Measurements from ENCODE around the gene RASGRF1.

The RASGRF1 gene

DNA sequence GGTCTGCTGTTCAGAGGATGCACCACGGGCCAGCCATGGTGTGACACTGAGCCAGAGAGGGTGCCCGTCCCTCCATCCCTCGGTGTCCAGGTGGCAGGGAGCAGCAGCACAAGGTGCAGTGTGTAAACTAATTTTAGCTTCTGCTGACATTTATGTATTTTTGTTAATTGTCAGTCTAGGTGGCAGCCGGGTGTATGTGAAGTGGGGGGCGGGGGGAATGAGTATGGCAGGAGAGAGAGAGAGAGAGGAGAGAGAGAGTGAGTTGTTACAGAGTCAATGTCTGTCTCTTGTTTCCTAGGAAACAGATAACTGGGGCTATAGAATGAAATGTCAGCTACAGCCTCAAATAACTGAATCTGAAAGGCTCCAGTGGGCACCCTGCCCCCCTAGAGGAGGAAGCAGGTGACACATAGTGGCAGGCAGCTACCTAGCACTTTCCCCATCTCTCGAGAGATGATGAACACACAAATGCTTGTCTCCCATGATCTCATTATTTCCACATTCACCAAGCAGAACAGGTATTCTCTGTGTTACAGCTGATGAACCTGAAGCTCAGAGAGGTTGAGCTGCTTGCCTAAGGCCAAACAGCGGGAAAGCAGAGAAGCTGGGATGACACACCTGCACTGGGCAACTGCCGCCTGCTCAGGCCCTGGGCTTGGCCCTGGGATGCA, 24.7 kb downstream of the RASGRF1 start:
- DNase-seq = no peak

- no peak for DNase-seq
Observed at GRCh38 chr15:79065361-79065705, 25.2 kb downstream of the RASGRF1 start.

DNA sequence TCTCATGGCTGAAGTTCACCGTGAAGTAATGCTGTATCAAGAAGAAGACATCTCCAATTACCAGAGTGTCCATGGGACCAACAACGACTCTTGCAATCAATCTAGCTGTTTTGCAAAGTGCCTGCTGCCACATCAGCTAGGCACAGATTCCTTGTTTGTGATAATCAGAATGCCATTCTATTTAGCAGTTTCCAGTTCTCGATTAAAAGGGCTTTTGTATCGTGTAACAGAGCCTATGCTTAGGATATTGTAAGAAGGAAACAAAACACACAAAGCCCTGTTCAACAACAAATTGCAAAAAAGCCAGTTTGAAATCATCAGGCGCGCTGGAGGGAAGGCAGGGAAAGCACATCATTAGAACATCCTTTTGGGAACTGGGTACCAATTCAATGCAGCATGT, 26.1 kb downstream of the RASGRF1 start:
- no peak for DNase-seq

- DNase-seq = no peak
Observed at GRCh38 chr15:79060175-79060574, 30.4 kb downstream of the RASGRF1 start.

DNA sequence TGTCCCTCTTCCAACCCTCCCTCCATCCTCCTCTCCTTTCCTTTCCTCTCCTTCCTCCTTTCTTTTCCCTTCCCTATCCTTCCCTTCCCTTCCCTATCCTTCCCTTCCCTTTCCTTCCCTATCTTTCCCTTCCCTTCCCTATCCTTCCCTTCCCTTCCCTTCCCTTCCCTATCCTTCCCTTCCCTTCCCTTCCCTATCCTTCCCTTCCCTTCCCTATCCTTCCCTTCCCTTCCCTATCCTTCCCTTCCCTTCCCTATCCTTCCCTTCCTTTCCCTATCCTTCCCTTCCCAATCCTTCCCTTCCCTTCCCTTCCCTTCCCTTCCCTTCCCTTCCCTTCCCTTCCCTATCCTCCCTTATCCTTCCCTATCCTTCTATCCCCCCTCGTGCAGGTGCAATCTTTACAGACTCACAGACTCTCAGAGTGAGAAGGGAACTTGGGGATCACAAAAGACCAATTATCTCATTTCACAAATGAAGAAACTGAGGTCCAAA, 31.5 kb downstream of the RASGRF1 start:
- DNase-seq = no peak

DNA sequence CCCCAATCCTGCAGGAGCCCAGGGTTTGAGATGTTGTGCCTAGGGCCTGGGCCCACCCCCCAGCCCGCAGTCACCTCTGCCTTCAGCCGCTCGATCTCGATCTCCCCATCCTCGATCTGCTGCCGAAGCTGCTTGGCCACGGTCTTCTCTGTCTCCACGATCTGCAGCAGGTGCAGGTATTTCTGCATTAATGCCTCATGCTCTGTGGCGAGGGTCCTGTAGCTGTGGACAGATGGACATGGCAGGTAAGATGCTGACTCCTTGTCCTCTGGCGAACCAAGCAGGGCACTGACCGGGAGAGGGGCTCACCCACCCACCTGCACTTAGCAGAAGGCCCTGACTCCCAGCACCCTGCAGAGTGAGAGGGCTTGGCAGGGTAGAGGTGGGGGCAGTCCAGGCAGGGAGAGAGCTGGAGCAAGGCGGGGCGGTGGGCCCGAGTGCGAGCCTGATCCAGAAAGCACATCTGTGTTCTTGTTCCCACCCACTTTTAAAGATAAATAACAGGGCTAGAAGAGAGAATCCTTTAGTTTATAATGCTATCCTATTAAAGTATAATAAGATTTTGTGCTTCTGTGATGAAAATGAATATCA, 32.2 kb downstream of the RASGRF1 start:
- DNase-seq = no peak

DNA sequence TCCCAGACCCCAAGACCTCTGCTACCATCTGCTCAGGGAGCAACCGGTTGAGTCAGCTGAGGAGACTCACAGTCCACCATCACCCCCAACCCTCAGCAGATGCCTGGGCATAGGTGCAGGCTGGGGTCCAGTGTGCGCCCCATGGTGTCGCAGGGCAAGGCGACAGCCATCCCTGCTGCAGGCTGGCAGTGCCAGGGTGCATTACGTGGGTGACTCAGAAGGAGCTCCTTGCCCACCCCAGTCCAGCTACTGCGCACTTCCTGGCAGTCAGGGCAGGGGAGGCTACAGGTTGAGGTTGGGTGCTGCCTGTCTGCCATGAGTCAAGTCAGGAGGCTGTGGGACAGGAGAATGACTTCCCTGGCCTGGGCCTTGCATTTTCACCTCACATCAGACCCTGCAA, 33.5 kb downstream of the RASGRF1 start:
- no peak for DNase-seq

- DNase-seq = no peak
Observed at GRCh38 chr15:79054350-79054749, 36.2 kb downstream of the RASGRF1 start.

GRCh38 chr15:79053894-79054293, 36.7 kb downstream of the RASGRF1 start:
- DNase-seq = no peak

- DNase-seq = no peak
Observed at GRCh38 chr15:79051941-79052731, 38.4 kb downstream of the RASGRF1 start.

GRCh38 chr15:79051029-79051428, 39.6 kb downstream of the RASGRF1 start:
- DNase-seq = no peak

DNA sequence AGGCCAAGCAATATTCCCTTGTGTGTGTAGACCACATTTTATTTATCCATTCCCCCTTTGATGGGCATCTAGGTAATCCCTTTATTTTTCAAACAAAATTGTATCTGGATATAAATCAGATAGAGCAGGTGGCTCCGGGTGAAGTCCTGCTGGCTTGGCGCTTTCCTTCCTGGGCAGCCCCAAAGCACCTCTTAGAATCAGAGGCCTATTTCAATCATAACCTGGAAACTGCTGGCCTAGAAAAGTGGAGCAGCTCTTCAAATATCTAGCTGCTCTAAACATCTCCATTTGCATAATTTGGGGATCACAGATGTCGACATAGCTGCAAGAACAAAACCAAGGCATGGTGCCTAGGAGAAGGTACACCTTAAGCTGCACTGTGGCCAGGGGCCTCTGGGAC, 40.2 kb downstream of the RASGRF1 start:
- DNase-seq = no peak

GRCh38 chr15:79049416-79049815, 41.2 kb downstream of the RASGRF1 start:
- no peak for DNase-seq

DNA sequence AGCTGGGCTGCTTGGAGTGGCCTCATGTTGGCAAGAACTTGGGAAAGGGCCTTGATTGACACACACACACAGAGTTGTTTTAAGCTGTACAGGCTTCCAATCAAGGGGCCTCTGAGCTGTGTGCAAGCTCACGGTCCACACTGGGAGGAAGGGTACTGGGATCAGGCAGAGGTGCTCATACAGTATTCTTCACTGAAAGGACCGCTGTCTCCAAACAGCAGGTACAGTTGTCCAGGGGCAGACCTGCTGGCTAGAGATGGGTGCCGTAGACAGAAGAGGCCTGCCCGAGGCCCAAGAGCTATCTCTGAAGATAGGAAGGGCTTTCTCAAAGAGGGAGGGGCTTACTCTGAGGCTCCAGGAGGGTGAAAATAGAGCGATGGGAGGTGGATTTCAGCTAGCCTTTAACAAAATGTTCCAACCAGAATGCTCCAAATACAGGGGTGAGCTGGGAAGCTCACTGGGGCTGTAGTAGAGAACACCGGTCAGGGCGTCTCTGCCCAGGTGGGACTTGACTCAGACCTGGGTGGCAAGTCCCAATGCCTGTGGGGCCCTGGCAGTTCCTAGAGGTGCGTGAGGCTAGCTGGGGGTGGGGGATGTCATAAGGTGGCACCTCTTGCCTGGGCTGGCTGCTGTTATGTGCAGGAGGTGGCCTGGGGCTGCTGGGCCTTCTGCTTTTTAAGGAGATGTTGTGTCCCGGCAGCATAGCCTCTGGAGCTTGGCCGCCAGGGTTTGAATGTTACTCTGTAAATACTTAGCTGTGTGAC, 42.7 kb downstream of the RASGRF1 start:
- DNase-seq = no peak

DNA sequence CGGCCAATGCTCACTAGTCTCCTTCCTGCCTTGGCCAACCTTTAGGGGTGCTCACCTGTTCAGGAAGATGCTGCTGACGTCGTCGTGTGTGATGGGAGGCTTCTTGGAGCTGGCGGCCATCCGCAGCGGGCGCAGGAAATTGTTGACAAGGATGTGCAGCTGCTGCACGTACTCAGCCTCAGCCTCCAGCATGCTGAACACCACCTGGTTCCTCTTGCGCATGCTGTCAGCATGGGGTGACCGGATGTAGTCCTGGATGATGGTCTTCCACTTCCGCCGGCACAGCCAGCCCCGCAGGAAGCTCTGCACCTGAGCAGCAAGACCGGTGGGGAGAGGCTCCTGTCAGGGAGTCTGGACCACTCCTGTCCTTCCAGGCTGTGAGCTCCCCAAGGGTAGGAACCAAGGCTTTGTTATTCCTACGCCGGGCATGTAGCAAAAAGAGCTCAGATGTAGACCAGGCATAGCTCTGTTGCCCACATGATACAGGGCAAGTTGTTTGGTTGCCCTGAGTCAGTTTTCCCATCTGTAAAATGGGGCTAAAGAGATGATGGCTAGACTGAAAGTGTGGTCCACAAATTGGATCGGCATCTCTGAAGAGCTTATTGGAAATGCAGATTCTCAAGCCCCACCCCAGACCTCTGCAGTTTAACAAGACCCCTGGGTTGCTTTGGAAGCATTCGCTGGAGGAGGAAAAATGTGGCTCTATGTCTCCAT, 43.7 kb downstream of the RASGRF1 start:
- DNase-seq = no peak

GRCh38 chr15:79045041-79045440, 45.5 kb downstream of the RASGRF1 start:
- DNase-seq = no peak

GRCh38 chr15:79042213-79042928, 48.2 kb downstream of the RASGRF1 start:
- DNase-seq = no peak

GRCh38 chr15:79041601-79042168, 48.9 kb downstream of the RASGRF1 start:
- DNase-seq = no peak

DNA sequence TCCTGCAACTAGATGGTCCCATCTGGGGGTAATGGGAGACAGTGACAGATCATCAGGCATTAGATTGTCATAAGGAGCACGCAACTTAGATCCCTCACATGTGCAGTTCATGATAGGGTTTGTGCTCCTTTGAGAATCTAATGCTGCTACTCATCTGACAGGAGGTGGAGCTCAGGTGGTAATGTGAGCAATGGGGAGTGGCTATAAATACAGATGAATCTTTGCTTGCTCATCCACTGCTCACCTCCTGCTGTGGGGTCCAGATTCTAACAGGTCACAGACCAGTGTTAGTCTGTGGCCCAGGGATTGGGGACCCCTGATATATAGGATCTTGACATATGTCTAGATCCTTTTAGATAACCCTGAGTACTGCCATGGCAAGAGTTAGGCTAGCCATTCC, 52.7 kb downstream of the RASGRF1 start:
- DNase-seq = no peak

GRCh38 chr15:79036323-79036722, 54.3 kb downstream of the RASGRF1 start:
- DNase-seq = no peak

DNA sequence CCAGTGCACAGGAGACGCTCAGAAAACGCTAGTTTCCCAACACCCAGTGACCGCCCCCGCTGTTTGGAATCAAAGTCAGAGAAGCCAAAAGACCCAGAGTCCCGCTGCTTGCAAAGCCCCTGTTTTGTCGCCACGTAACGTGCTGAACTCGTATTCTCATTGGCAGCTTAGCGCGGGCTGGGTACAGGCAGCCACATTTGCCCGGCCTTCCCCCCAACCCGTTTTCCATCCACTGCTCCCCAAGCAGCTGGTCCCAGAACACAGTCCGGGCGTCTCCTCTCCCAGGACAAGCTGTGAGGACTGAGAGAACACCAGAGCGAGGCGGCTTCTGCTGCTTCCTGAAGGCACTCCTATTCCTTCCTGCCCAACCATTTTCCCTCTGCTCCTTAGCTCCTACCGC, 54.8 kb downstream of the RASGRF1 start:
- no peak for DNase-seq

Measured in NCI-H2029 (cell line).